CD4-positive, alpha-beta memory T cell (primary cell): ENCODE measurements around the gene SAMD11. TPM values are rescaled to one million over a fixed set of nuclear protein-coding genes. Genes with fewer than 3 reads are reported as not detected.

ENCODE experiments used
- CTCF ChIA-PET: fragments of 350-600 bp; sonication (Branson Sonifier 250); formaldehyde crosslinking; loops from one replicate; lab custom pipeline; 2021; ENCODE audit warnings: inconsistent platforms; ENCODE audit not compliant: partially characterized antibody; lab: Charles Lee
- POLR2A ChIA-PET: fragments of 350-600 bp; sonication (Branson Sonifier 250); formaldehyde crosslinking; loops from one replicate; lab custom pipeline; 2021; ENCODE audit not compliant: partially characterized antibody; lab: Charles Lee
- DNase-seq, 5 donors: peaks; one replicate each; pipeline versions ENCODE4 v3.0.0 to v3.0.0-alpha.2; 2020 to 2022; ENCODE audit warnings: mixed read lengths in 1 of 5
- H3K27ac ChIP-seq: one replicate; pipeline ENCODE4 v1.7.0; 2013; ENCODE audit warnings: low read depth, low read length
- H3K27me3 ChIP-seq: 2 replicates; pipeline ENCODE4 v1.7.0; 2013; ENCODE audit warnings: mild to moderate bottlenecking, low read length, moderate library complexity; ENCODE audit not compliant: insufficient read depth
- H3K36me3 ChIP-seq: 2 replicates; pipeline ENCODE4 v1.7.0; 2013; ENCODE audit warnings: mild to moderate bottlenecking, low read length, moderate library complexity; ENCODE audit not compliant: insufficient read depth
- H3K4me1 ChIP-seq: 2 replicates; pipeline ENCODE4 v1.7.0; 2013; ENCODE audit warnings: mild to moderate bottlenecking, low read length, moderate library complexity; ENCODE audit not compliant: insufficient read depth
- H3K4me3 ChIP-seq, 2 donors: one replicate each; pipeline ENCODE4 v1.7.0; 2013; ENCODE audit warnings: low read length in 2 of 2, mild to moderate bottlenecking in 1 of 2
- H3K9me3 ChIP-seq, 2 donors: one replicate each; pipeline ENCODE4 v1.7.0; 2013; ENCODE audit warnings: low read length in 2 of 2, control low read depth in 1 of 2; ENCODE audit not compliant: control insufficient read depth in 1 of 2
- H3K27ac Mint-ChIP-seq, 7 donors: one replicate each; pipeline ENCODE4 v1.8.0; 2020 to 2021; ENCODE audit warnings: mixed read lengths in 7 of 7, mild to moderate bottlenecking in 6 of 7, inconsistent platforms in 3 of 7, moderate library complexity in 3 of 7
- H3K27me3 Mint-ChIP-seq, 2 donors: one replicate each; pipeline ENCODE4 v1.8.0; 2020 to 2021; ENCODE audit warnings: mixed read lengths in 2 of 2
- H3K36me3 Mint-ChIP-seq, 2 donors: one replicate each; pipeline ENCODE4 v1.8.0; 2020 to 2021; ENCODE audit warnings: mixed read lengths in 2 of 2, inconsistent platforms in 1 of 2, mild to moderate bottlenecking in 1 of 2
- H3K4me1 Mint-ChIP-seq, 4 donors: one replicate each; pipeline ENCODE4 v1.8.0; 2020 to 2021; ENCODE audit warnings: mixed read lengths in 4 of 4, mild to moderate bottlenecking in 1 of 4
- H3K4me3 Mint-ChIP-seq, 8 donors: one replicate each; pipeline ENCODE4 v1.8.0; 2020 to 2021; ENCODE audit warnings: mixed read lengths in 8 of 8, mild to moderate bottlenecking in 7 of 8, moderate library complexity in 6 of 8, inconsistent platforms in 3 of 8
- H3K9me3 Mint-ChIP-seq, 8 donors: one replicate each; pipeline ENCODE4 v1.8.0; 2020 to 2021; ENCODE audit warnings: mixed read lengths in 8 of 8, mild to moderate bottlenecking in 5 of 8, inconsistent platforms in 3 of 8, moderate library complexity in 1 of 8
- intact Hi-C: fragments of 100-400 bp; cut with micrococcal nuclease; formaldehyde crosslinking; loops from one replicate; pipeline ENCODE4 v1.15.1; 2023
- polyA plus RNA-seq, 2 donors: library from polyadenylated mRNA; unstranded; fragments of 300-500 nt; fragmentation: Illumina TruSeq; gene quantifications; one replicate each; pipeline ENCODE4 v1.2.3, GENCODE V29; 2021
- total RNA-seq, 2 experiments: library from RNA; stranded (reverse); gene quantifications; one replicate each; pipeline ENCODE4 v1.2.3, GENCODE V29; 2021

The SAMD11 gene
- total and polyA plus RNA-seq, 4 experiments from 2014 or later: 0.10 TPM; not detected in 3

- ChIA-PET CTCF (interaction anchor here (1.0 to 1.9 kb wide), 3 partner anchors 11 to 76 kb away, joined by 3 to 10 read pairs (median 6); no protein-coding TSS in a partner anchor), POLR2A (no interaction called here)
- peaks cover under 1 to 9% (median 1%) of the 10 kb centered on the region in 4 donors for H3K4me1 Mint-ChIP-seq
- H3K4me3 Mint-ChIP-seq: no peak overlapping the region
- no peak for DNase-seq
- H3K9me3 Mint-ChIP-seq: no peaks in the 10 kb centered on the region
- no peak overlapping the region for H3K4me3 ChIP-seq
- H3K27me3 Mint-ChIP-seq: peaks cover 14 to 20% of the 10 kb centered on the region in 2 donors
- H3K27ac Mint-ChIP-seq: no peak overlapping the region
- peaks cover 6% of the 10 kb centered on the region for H3K4me1 ChIP-seq
- intact Hi-C loops: loop anchor here (5.0 kb wide), 1 partner anchor 312 kb away; no protein-coding TSS in a partner anchor
- H3K36me3 ChIP-seq: no peaks in the 10 kb centered on the region
- H3K9me3 ChIP-seq: no peaks in the 10 kb centered on the region
- H3K27me3 ChIP-seq: no peaks in the 10 kb centered on the region
- no peaks in the 10 kb centered on the region for H3K36me3 Mint-ChIP-seq
- no peak overlapping the region for H3K27ac ChIP-seq
Observed at GRCh38 chr1:980602-981395, 57.1 kb downstream of the SAMD11 start.

GRCh38 chr1:981491-981954, 57.8 kb downstream of the SAMD11 start:
- Histone ChIP-seq H3K9me3 (no peaks in the 10 kb centered on the region), H3K36me3 (no peaks in the 10 kb centered on the region), H3K27ac (no peak overlapping the region), H3K4me3 (no peak overlapping the region), H3K27me3 (no peaks in the 10 kb centered on the region), H3K4me1 (no peaks in the 10 kb centered on the region)
- intact Hi-C loops: loop anchor here (5.0 kb wide), 1 partner anchor 311 kb away; no protein-coding TSS in a partner anchor
- Mint-ChIP-seq H3K27ac (no peak overlapping the region), H3K27me3 (peaks cover 15 to 23% of the 10 kb centered on the region in 2 donors), H3K4me1 (peaks cover 0 to 5% (median 0%) of the 10 kb centered on the region in 4 donors), H3K36me3 (no peaks in the 10 kb centered on the region), H3K4me3 (no peak overlapping the region), H3K9me3 (no peaks in the 10 kb centered on the region)
- no peak for DNase-seq
- POLR2A ChIA-PET: no interaction called here
- CTCF ChIA-PET: interaction anchor here (1.0 to 4.7 kb wide), 4 partner anchors 11 to 83 kb away, joined by 3 to 65 read pairs (median 8); no protein-coding TSS in a partner anchor

DNA sequence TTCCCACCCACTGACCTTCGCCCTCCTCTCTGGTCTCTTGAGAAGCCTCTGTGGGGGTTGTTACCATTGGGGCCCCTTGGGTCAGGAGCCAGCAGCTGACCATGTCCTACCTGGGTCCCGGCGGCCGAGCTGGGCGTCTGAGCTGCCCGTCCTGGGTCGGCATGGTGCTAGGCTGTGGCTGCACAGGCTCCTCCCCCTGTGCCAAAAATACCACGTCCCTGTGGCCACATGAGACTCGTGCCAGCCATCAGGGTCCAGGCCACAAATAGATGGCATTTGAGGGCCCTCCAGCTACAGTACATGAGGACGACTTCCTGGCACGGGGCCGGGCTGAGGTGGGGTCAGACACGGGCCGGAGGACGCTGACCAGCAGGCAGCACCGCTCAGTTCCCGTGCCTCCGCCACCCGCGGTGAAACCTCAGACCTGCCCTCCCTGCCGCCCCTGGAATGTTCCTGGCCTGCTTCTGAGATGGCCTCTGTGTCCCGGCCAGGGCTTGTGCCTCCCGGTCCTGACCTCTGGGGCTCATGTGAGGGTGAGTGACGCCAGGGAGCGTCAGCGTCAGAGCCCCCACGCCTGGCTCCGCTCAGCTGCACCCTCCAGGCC, 58.3 kb downstream of the SAMD11 start, which contains the start of gene PERM1:
Gene PERM1 (minus strand): TSS at position 139 of the 604 bp plus-strand sequence. CDS start 1,064 bp downstream, outside the sequence.
- CTCF ChIA-PET: interaction anchor here (1.7 to 4.7 kb wide), 3 partner anchors 10 to 140 kb away, joined by 3 to 65 read pairs (median 10); no protein-coding TSS in a partner anchor
- Mint-ChIP-seq H3K27me3 (peaks cover 15 to 24% of the 10 kb centered on the region in 2 donors), H3K4me3 (no peak within 1 kb of the TSS)

DNA sequence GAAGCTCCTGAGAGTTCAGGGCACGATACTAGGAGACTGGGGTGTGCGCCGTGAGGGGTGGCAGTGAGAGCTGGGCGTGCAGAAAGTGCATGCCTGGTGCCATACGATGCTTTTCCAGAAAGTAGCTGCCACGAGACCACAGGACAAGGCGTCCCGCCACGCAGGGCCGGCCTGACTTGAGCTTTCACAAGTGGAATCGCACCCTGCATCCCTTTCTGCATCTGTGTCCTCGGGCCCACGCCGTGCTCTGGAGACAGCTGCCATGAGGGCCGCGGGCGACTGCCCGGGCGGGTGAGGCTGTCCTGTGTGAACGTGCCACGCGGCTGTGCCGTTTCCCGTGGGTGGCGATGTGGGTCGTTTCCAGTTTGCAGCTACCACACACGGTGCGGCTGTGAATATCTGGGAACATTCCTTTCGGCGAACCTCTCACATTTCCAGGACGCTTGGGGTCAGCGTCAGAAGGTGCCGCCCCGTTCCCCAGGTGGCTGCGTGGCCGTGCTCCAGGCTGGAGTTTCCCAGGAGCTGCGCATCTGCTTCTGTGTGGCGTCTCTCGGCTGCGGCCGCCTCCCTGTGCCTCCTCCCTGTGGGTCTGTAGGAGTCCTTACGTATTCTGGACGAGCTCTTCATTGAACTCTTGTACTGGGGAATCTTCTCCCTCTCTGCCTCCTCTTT, 59.2 kb downstream of the SAMD11 start:
- Histone ChIP-seq H3K4me3 (no peak overlapping the region), H3K27ac (no peak overlapping the region), H3K9me3 (no peaks in the 10 kb centered on the region), H3K27me3 (no peaks in the 10 kb centered on the region), H3K4me1 (no peaks in the 10 kb centered on the region), H3K36me3 (no peaks in the 10 kb centered on the region)
- Mint-ChIP-seq H3K4me3 (no peak overlapping the region), H3K36me3 (no peaks in the 10 kb centered on the region), H3K27me3 (peaks cover 15 to 26% of the 10 kb centered on the region in 2 donors), H3K9me3 (no peaks in the 10 kb centered on the region), H3K4me1 (peaks cover 0 to 5% (median 0%) of the 10 kb centered on the region in 4 donors), H3K27ac (no peak overlapping the region)
- DNase-seq: no peak
- ChIA-PET CTCF (interaction anchor here (1.2 to 4.7 kb wide), 5 partner anchors 10 to 140 kb away, joined by 3 to 65 read pairs (median 8); no protein-coding TSS in a partner anchor), POLR2A (interaction anchor here (1.0 kb wide), 1 partner anchor 78 kb away, joined by 4 read pairs; no protein-coding TSS in a partner anchor)
- intact Hi-C loops: loop anchor here (5.0 kb wide), 1 partner anchor 309 kb away; no protein-coding TSS in a partner anchor

More for the DNA sequence above, 58.3 kb downstream of the SAMD11 start, which contains the start of gene PERM1:
- H3K36me3 ChIP-seq: no peaks in the 10 kb centered on the region
- H3K4me3 ChIP-seq: no peak within 1 kb of the TSS
- intact Hi-C loops: loop anchor here (5.0 kb wide), 1 partner anchor 310 kb away; no protein-coding TSS in a partner anchor
- H3K27ac Mint-ChIP-seq: no peak within 1 kb of the TSS
- H3K36me3 Mint-ChIP-seq: no peaks in the 10 kb centered on the region
- POLR2A ChIA-PET: interaction anchor here (1.0 kb wide), 1 partner anchor 77 kb away, joined by 4 read pairs; no protein-coding TSS in a partner anchor
- no peak for DNase-seq
- H3K4me1 Mint-ChIP-seq: peaks cover 0 to 5% (median 0%) of the 10 kb centered on the region in 4 donors
- H3K9me3 Mint-ChIP-seq: no peaks in the 10 kb centered on the region
- no peaks in the 10 kb centered on the region for H3K27me3 ChIP-seq
- no peaks in the 10 kb centered on the region for H3K9me3 ChIP-seq
- H3K27ac ChIP-seq: no peak within 1 kb of the TSS
- H3K4me1 ChIP-seq: no peaks in the 10 kb centered on the region

- POLR2A ChIA-PET: no interaction called here
Observed at GRCh38 chr1:983798-984475, 60.2 kb downstream of the SAMD11 start.

DNA sequence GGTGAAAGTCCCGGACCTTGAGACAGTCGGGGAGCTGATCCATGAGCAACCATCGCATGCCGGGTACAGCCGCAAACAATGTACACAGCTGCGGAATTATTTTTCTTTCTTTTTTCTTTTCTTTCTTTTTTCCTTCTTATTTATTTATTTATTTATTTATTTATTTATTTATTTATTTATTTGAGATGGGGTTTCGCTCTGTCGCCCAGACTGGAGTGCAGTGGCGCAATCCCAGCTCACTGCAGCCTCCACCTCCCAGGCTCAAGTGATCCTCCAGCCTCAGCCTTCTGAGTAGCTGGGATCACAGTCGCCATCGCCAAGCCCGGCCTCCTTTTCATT, 60.7 kb downstream of the SAMD11 start:
- H3K36me3 ChIP-seq: no peaks in the 10 kb centered on the region
- H3K27ac Mint-ChIP-seq: no peak overlapping the region
- intact Hi-C loops: loop anchor here (1.0 to 5.0 kb wide), 2 partner anchors 79 to 308 kb away; no protein-coding TSS in a partner anchor
- ChIA-PET POLR2A (no interaction called here), CTCF (interaction anchor here (0.7 to 4.7 kb wide), 14 partner anchors 9 to 308 kb away, joined by 3 to 65 read pairs (median 4); partner anchors contain the start of gene ISG15)
- H3K4me3 ChIP-seq: no peak overlapping the region
- no peak for DNase-seq
- no peaks in the 10 kb centered on the region for H3K4me1 Mint-ChIP-seq
- no peaks in the 10 kb centered on the region for H3K36me3 Mint-ChIP-seq
- H3K27ac ChIP-seq: no peak overlapping the region
- no peaks in the 10 kb centered on the region for H3K9me3 ChIP-seq
- no peaks in the 10 kb centered on the region for H3K4me1 ChIP-seq
- no peak overlapping the region for H3K4me3 Mint-ChIP-seq
- peaks cover 19 to 27% of the 10 kb centered on the region in 2 donors for H3K27me3 Mint-ChIP-seq
- peaks cover 2% of the 10 kb centered on the region for H3K27me3 ChIP-seq
- H3K9me3 Mint-ChIP-seq: no peaks in the 10 kb centered on the region

More at GRCh38 chr1:983798-984475, 60.2 kb downstream of the SAMD11 start:
- H3K4me3 Mint-ChIP-seq: no peak overlapping the region
- H3K27ac ChIP-seq: no peak overlapping the region
- H3K9me3 ChIP-seq: no peaks in the 10 kb centered on the region
- H3K27me3 ChIP-seq: no peaks in the 10 kb centered on the region
- H3K4me1 ChIP-seq: no peaks in the 10 kb centered on the region
- intact Hi-C loops: loop anchor here (1.0 to 5.0 kb wide), 2 partner anchors 79 to 308 kb away; no protein-coding TSS in a partner anchor
- H3K9me3 Mint-ChIP-seq: no peaks in the 10 kb centered on the region
- no peak overlapping the region for H3K4me3 ChIP-seq
- H3K36me3 ChIP-seq: no peaks in the 10 kb centered on the region
- peaks cover 18 to 27% of the 10 kb centered on the region in 2 donors for H3K27me3 Mint-ChIP-seq
- H3K4me1 Mint-ChIP-seq: no peaks in the 10 kb centered on the region
- peak in 4 of 5 donors; percentile 40 to 63 (median 47) for DNase-seq
- CTCF ChIA-PET: interaction anchor here (0.7 to 4.7 kb wide), 17 partner anchors 9 to 309 kb away, joined by 3 to 65 read pairs (median 4); partner anchors contain the start of gene ISG15
- no peaks in the 10 kb centered on the region for H3K36me3 Mint-ChIP-seq
- no peak overlapping the region for H3K27ac Mint-ChIP-seq
